ENCODE results near the gene DYNLT1.
"Not testable (repeated sequence)": the region's sequence is repeated elsewhere in the genome, so short reads cannot be mapped to it uniquely, and the experiment has no call there.

The DYNLT1 gene

DNA sequence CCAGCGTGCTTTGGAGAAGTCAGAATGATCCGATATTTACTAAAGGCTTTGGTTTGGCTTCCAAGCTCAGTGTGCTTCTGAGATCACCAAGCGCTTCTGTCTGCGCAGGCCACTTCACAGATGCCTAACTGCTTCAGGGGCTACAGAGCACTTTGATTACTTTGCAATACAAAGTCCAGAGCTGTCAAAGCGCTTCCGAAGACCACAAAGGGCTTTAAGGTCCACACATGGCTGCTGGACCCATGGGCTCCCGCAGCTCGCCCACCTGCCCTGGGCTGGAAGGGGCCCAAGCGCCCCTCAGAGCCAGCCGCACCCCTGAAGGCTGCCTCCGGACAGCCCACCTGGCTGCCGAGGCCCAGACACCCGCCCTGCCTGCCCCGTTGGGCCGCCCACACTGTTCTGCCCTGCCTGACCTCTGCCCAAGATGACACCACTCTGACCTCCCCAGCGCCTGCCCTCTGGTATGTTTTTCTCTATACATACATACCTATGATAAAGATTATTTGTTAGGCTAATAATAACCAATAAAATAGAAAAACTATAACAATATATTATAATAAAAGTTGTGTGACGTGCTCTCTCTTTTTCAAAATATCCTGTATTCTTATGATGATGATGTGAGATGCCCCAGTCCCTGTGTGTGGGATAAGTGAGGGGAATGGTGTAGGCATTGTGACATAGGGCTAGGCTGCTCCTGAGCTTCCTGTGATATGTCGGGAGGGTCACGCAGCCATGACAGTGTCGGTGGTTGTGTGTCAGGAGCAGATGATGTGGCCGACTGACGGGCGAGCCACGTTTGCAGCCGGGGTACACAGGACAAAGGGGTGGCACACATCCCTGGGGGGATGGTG lies 22.6 kb downstream of the DYNLT1 start:
- Histone ChIP-seq H3K9me3 (ENCODE audit: severe bottlenecking) (no peaks in the 10 kb centered on the region), H3K27ac (ENCODE audit: poor library complexity, severe bottlenecking) (no peak overlapping the region), H3K4me3 (ENCODE audit: severe bottlenecking) (no peak overlapping the region), H3K4me1 (ENCODE audit: insufficient read depth, poor library complexity, severe bottlenecking) (no peaks in the 10 kb centered on the region), H3K27me3 (ENCODE audit: insufficient read depth, poor library complexity, severe bottlenecking) (no peaks in the 10 kb centered on the region), H3K36me3 (ENCODE audit: low read depth) (peaks cover 54% of the 10 kb centered on the region)
- peak; percentile 19 for DNase-seq (ENCODE audit: low spot score)
- no peak for TF ChIP-seq CTCF (IDR thresholded peaks at IDR 0.05; ENCODE audit: poor library complexity, severe bottlenecking)
- ATAC-seq (ENCODE audit: low read depth), result no peak

DNA sequence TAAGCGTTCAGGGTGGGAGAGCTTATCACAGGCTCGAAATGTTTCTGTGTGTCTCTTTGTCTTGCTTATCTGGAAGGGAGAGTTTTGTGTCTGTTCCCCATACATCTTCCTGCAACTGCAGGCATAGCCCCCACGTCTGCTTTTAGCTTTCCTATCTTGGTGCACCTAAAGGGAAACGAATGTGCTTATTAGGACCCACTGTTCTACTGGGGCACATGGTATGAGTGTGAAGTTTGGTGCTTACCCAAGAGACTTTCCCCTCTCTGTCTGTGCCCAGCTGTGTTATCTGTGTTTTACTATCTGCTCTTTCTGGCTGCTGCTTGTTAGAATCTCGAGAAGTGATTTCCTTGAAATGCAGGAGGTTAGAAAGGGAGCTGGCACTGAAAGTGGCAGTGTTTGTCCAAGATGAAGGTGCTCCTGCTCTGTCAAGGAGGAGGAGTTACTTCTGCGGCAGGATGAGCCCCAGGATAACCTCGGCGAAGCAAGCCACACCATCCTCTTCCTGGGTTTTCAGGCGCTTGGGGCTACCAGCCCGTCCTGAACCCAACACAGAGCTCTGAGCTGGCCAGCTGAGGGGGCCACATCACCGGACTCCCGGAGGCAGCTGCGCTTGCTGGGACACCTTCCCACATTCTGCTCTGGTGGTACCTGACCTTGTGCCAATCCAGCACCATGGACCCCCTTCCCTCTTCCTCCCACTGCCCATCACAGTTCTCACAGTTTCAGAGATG lies 23.4 kb downstream of the DYNLT1 start:
- ATAC-seq (ENCODE audit: low read depth), result no peak
- H3K4me1 ChIP-seq (ENCODE audit: insufficient read depth, poor library complexity, severe bottlenecking), result no peaks in the 10 kb centered on the region

GRCh38 chr6:158619922-158620801 lies 24.4 kb downstream of the DYNLT1 start:
- H3K4me1 ChIP-seq (ENCODE audit: insufficient read depth, poor library complexity, severe bottlenecking), result no peaks in the 10 kb centered on the region

More for the DNA sequence above, 23.4 kb downstream of the DYNLT1 start:
- H3K9me3 ChIP-seq (ENCODE audit: severe bottlenecking), result no peaks in the 10 kb centered on the region
- H3K36me3 ChIP-seq (ENCODE audit: low read depth), result peaks cover 54% of the 10 kb centered on the region
- H3K27ac ChIP-seq (ENCODE audit: poor library complexity, severe bottlenecking), result no peak overlapping the region
- no peak overlapping the region for H3K4me3 ChIP-seq (ENCODE audit: severe bottlenecking)
- TF ChIP-seq CTCF (IDR thresholded peaks at IDR 0.05; ENCODE audit: poor library complexity, severe bottlenecking), result no peak
- peak; percentile 23 for DNase-seq (ENCODE audit: low spot score)
- H3K27me3 ChIP-seq (ENCODE audit: insufficient read depth, poor library complexity, severe bottlenecking), result no peaks in the 10 kb centered on the region

DNA sequence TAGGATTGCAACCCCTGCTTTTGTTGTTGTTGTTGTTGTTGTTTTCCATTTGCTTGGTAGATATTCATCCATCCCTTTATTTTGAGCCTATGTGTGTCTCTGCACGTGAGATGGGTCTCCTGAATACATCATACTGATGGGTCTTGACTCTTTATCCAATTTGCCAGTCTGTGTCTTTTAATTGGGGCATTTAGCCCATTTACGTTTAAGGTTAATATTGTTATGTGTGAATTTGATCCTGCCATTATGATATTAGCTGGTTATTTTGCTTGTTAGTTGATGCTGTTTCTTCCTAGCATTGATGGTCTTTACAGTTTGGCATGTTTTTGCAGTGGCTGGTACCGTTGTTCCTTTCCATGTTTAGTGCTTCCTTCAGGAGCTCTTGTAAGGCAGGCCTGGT lies 26.3 kb downstream of the DYNLT1 start:
- H3K36me3 ChIP-seq (ENCODE audit: low read depth), result peaks cover 71% of the 10 kb centered on the region
- not testable (repeated sequence) for ATAC-seq (ENCODE audit: low read depth)

More at GRCh38 chr6:158619922-158620801, 24.4 kb downstream of the DYNLT1 start:
- DNase-seq (ENCODE audit: low spot score) (peak; percentile 14), ATAC-seq (ENCODE audit: low read depth) (no peak)
- H3K27me3 ChIP-seq (ENCODE audit: insufficient read depth, poor library complexity, severe bottlenecking), result no peaks in the 10 kb centered on the region
- TF ChIP-seq CTCF (IDR thresholded peaks at IDR 0.05; ENCODE audit: poor library complexity, severe bottlenecking), result no peak
- no peaks in the 10 kb centered on the region for H3K9me3 ChIP-seq (ENCODE audit: severe bottlenecking)
- H3K4me3 ChIP-seq (ENCODE audit: severe bottlenecking), result no peak overlapping the region
- peaks cover 61% of the 10 kb centered on the region for H3K36me3 ChIP-seq (ENCODE audit: low read depth)
- no peak overlapping the region for H3K27ac ChIP-seq (ENCODE audit: poor library complexity, severe bottlenecking)

DNA sequence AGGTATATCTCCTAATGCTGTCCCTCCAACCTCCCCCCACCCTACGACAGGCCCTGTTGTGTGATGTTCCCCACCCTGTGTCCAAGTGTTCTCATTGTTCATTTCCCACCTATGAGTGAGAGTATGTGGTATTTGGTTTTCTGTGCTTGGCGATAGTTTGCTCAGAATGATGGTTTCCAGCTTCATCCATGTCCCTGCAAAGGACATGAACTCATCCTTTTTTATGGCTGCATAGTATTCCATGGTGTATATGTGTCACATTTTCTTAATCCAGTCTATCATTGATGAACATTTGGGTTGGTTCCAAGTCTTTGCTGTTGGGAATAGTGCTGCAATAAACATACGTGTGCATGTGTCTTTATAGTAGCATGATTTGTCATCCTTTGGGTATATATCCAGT lies 29.9 kb downstream of the DYNLT1 start:
- H3K27me3 ChIP-seq (ENCODE audit: insufficient read depth, poor library complexity, severe bottlenecking); DNase-seq (ENCODE audit: low spot score); H3K27ac ChIP-seq (ENCODE audit: poor library complexity, severe bottlenecking); ATAC-seq (ENCODE audit: low read depth); H3K4me1 ChIP-seq (ENCODE audit: insufficient read depth, poor library complexity, severe bottlenecking); H3K4me3 ChIP-seq (ENCODE audit: severe bottlenecking); H3K9me3 ChIP-seq (ENCODE audit: severe bottlenecking): not testable (repeated sequence)
- H3K36me3 ChIP-seq (ENCODE audit: low read depth), result peaks cover 69% of the 10 kb centered on the region

More for the DNA sequence above, 26.3 kb downstream of the DYNLT1 start:
- H3K9me3 ChIP-seq (ENCODE audit: severe bottlenecking); H3K4me1 ChIP-seq (ENCODE audit: insufficient read depth, poor library complexity, severe bottlenecking); H3K27me3 ChIP-seq (ENCODE audit: insufficient read depth, poor library complexity, severe bottlenecking); DNase-seq (ENCODE audit: low spot score); H3K27ac ChIP-seq (ENCODE audit: poor library complexity, severe bottlenecking); H3K4me3 ChIP-seq (ENCODE audit: severe bottlenecking): not testable (repeated sequence)

Measured in RWPE2 (cell line).